HG02943 (cell line): ENCODE data around the gene PTPRN2.
"Not testable (repeated sequence)": the region's sequence is repeated elsewhere in the genome, so short reads cannot be mapped to it uniquely, and the experiment has no call there.

Experiments
- ATAC-seq: cut with Tn5 transposase; IDR thresholded peaks from one replicate; pipeline ENCODE4 v1.9.1; 2021; ENCODE audit warnings: mild to moderate bottlenecking, low read depth, moderate library complexity; ENCODE audit not compliant: unreplicated experiment

The PTPRN2 gene

GRCh38 chr7:158409120-158409519, 178.5 kb downstream of the PTPRN2 start:
- no peak for ATAC-seq

DNA sequence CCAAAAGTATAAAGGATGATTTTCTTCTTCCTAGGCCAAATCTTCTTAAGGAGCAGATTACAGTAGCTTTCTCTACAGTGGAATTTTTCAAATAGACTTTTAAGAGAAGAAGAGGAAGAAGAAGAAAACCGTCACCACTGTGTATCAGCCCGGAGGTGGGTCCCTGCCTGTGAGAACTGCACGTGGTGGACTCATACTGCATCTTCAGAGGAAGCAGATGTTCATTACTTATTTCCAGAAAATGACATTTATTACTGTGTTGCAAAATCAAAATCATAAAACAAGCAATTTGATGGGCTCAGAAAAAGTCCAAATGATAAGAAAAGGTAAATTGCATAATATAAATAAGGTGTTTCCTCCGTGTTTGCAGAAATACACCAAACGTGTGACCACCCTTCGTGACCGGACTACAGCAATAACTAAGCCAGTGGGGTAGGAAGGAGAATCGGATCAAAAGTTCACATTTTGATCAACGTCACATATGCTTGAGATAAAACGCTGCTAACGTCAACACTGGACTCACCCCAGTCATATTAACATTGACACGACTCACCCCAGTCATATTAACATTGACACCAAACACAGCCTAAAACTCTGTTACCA, 179.2 kb downstream of the PTPRN2 start:
- no peak for ATAC-seq

- ATAC-seq: no peak
Measured at GRCh38 chr7:158407581-158408317, 179.9 kb downstream of the PTPRN2 start.

- ATAC-seq: no peak
Measured at GRCh38 chr7:158406801-158407200, 180.8 kb downstream of the PTPRN2 start.

DNA sequence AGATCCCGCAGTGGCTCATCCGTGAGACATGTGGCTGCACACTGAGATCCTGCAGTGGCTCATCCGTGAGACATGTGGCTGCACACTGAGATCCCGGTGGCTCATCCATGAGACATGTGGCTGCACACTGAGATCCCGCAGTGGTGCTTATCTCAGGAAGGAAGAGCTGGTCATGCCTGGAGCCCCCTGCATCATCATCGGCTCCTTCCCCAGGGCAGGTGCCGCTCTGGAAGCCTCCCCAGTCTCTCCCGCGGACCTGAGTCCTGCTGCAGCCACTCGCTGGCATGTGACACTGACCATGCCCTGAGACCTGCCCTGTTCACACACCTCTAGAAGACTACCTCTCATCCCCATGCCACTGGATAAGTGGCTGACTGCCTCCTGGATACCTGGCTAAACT, 181.3 kb downstream of the PTPRN2 start:
- ATAC-seq: no peak

GRCh38 chr7:158405771-158406170, 181.9 kb downstream of the PTPRN2 start:
- not testable (repeated sequence) for ATAC-seq

GRCh38 chr7:158405324-158405723, 182.3 kb downstream of the PTPRN2 start:
- ATAC-seq: no peak

DNA sequence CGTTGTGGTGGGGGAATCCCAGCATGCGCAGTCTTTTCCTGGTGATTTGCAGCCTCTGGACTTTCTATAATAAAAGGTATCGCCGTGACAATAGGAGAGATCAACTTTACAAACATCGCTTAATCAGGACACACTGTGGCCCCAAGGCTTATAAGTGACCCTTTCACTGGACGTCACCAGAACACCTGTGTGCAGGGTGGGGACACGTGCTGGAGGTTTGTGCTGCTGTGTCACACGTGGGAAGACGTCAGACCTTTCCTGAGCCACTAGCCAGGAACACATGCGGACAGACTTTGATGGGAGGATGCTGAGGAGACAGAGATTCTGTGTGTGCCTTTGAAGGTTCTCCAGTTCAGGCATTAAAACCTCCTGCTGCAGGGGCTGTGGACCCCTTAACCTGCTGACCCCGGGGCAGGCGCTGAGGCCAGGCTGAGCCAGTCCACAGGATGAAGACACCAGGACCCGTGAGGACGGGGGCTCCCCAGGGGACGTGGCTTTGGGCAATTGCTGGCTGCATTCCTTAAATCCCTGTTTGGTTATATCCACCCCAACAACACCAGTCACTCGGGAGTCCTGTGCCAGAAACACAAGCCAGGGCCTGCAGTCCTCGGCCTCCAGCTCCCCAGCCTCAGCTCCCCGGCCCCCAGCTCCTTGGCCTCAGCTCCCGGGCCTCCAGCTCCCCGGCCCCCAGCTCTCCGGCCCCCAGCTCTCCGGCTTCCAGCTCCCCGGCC, 183.4 kb downstream of the PTPRN2 start:
- no peak for ATAC-seq

DNA sequence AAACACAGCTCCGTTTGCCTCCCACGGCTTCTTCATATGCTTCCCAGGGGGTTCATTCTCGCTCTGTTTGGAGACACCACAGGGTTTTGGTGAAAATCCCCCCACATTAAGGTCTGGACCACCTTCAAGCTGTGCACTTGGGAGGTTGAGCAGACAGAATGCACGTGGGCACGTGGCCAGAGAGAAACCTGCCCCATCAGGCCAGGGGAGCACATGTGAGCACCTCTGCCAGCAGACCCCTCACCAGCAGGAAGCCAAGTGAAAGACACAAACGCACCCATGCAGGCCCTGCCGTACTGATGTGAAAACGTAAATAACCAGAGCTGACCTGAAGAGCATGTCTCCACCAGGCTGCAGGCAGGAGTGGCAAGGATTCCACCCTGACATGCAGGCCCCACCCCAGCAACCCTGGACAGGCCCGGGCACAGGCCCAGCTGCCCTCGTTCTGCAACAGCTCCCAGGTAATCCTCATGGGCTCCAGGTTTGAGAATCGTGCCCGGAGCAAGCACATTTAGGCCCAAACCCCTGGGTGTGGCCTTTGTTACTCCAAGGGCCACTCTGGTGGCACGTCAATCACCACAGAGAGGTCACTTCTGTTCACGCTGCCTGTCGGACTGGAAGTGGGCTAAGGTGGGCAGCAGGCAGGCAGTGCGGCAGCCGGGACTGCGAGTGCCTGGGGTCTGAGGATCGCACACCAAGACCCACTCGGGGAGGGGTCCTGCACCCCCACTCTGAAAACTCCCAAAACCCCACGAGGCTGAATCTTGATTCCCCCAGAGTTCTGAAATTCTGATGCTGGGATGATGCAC, 184.4 kb downstream of the PTPRN2 start:
- ATAC-seq: no peak

- no peak for ATAC-seq
Measured at GRCh38 chr7:158402471-158402870, 185.2 kb downstream of the PTPRN2 start.

DNA sequence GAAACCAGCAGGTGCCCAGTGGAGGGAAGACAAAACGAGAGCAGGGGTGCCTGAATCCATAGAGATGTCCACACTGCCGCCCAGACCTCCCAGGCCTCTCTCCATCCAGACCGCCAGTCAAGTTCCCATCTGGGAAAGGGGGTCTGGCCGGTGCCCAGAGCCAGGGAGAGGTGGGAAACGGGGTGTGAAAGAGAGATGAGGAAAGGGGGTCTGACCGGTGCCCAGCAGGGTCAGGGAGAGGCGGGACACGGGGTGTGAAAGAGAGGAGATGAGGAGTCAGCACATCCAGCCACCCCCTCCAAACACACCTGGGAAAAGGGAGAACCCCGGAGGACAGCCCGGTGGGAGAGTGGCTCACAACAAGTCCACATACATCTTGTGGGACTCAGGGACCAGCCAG, 185.8 kb downstream of the PTPRN2 start:
- ATAC-seq: no peak

DNA sequence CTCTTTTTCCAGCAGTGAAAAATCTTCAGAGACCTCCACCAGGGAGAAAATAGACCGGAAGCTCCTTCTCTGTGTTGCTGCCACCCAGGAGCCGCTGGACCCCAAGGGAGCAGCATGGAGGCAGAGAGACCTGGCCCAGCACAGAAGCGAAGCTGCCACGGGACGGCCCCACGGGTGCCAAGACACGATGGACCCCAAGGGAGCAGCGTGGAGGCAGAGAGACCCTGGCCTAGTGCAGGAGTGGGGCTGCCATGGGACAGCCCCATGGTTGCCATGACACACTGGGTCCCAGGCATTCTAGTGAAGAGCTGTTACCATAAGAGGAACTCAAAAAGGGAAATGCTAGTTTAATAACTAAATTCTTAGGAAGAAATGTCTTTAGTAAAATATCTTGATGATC, 186.3 kb downstream of the PTPRN2 start:
- ATAC-seq: no peak

DNA sequence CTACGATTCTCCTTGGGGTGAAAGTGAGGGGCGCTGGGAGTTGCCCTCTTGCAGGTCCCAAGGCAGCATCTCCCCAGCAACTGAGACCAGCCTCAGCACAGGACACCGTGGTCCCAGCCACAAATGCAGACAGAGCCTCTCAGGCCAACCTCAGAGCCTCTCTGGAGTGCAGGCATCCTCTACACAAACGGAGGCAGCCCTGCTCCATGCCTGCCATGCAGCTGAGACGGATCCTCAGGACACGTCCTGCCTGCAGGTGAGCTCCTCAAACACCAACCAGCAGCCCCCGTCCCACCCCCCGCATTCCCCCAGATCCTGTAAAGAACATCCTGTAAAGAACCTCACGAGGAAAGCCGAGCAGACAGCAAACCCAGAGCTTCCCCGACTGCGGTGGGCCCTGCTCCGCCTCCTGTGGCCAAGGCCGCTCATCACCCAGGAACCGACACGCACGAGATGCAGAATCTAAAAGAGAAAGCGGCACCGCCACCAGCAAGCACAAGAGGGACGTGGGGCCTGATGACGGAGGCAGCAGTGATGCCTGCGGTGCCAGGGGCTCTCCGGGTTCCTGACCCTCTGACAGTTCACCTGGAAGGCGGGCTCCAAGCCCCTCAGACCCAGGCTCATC, 186.9 kb downstream of the PTPRN2 start:
- no peak for ATAC-seq

GRCh38 chr7:158399762-158400161, 187.9 kb downstream of the PTPRN2 start:
- ATAC-seq: no peak

- ATAC-seq: no peak
Measured at GRCh38 chr7:158398750-158399149, 188.9 kb downstream of the PTPRN2 start.

DNA sequence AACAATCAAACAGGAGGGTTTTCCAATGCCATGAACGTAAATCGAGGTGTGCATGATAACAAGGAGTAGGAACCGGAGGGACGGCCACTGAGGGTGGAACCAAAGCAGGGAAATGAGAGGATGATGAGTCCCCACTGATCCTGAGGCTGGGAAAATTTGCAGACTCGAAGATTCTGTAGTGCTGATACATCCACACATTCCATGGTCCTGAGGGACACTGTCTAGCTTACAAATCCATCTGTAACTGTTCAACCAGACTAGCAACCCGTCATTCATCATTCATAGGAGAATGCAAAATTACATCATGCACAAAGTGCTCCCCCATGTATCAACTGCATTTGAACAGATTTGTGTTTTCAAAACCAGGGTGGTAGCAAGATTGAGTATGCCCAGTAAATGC, 189.7 kb downstream of the PTPRN2 start:
- ATAC-seq: no peak

- no peak for ATAC-seq
Measured at GRCh38 chr7:158396982-158397862, 190.4 kb downstream of the PTPRN2 start.

DNA sequence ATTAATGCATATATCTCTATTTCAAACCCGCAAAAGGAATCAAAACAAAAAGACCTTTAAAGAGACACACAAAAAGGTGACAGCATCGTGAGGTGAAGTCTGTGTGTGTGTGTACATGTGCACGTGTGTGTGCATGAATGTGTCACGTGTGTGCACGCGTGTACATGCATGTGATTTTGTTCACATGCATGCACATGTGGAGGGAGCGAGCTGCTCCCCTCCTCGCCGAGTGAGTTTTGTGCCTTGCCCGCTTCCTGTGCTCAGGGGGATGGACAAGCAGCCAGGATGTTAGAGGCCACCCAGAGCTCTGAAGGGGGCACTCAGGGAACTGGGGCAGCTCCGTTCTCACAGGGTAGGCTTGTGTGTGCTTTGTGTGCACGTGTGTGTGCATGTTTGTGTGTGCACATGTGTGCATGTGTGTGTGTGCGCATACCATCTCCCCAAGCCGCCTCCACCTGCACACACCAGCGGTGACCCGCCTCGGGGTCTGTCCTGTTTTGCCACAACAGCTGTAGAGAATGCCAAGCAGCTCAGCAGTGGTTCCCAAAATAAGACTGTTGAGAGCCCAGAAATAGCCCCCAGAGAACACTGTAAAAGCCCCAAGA, 191.2 kb downstream of the PTPRN2 start:
- no peak for ATAC-seq

DNA sequence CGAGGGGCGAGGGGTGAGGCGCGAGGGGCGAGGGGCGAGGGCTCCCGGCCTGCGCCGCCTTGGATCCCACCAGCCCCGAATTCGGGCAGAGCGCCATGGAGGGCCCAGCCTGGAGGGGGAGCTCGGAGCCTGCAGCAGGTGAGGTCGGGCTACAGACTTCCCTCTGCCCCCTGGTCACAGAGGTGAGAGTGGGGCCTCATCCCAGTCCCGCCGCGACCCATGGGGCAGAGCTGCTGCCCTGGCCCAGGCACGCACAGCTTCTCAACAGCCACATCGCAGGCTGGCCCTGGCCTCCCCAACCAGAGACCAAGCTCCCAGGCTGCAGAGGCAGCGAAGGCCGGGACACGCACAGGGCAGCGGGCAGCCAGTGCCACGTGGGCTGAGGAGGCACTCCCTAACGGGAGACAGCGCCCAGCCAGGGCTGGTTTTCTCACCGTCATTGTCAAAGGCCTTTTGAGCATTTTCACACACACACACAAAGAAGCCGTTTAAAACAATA, 191.8 kb downstream of the PTPRN2 start:
- no peak for ATAC-seq
